K562 (cell line): Measurements from ENCODE around the gene UBE3D. TPM values are rescaled to one million over a fixed set of nuclear protein-coding genes. Genes with fewer than 3 reads are reported as not detected.
A peak's percentile ranks its signal among the peaks of the same experiment; 100 is the strongest.

Source experiments
- CBFA2T2 ChIP-seq: fragments of 450-650 bp; conservative IDR thresholded peaks from 2 replicates; pipeline ENCODE4 v1.6.1; 2017; ENCODE audit warnings: mild to moderate bottlenecking
- CBFA2T3 ChIP-seq: fragments of 450-650 bp; IDR thresholded peaks from 2 replicates; pipeline ENCODE4 v1.6.1; 2017
- CBX3 ChIP-seq, 2 experiments: IDR thresholded peaks; 1 replicate in 1 of 2; 2 replicates in 1 of 2; pipeline ENCODE4 v1.6.1; 2012; ENCODE audit warnings: inconsistent platforms in 2 of 2, low read length in 2 of 2, borderline replicate concordance in 1 of 2, control low read depth in 1 of 2
- DEAF1 ChIP-seq: fragments of 450-650 bp; formaldehyde crosslinking; IDR thresholded peaks from 2 replicates; pipeline ENCODE4 v1.4.0; 2020; ENCODE audit warnings: mild to moderate bottlenecking, moderate library complexity
- DPF2 ChIP-seq: fragments of 450-650 bp; IDR thresholded peaks from 2 replicates; pipeline ENCODE4 v1.6.1; 2016
- ETV1 ChIP-seq: fragments of 450-650 bp; conservative IDR thresholded peaks from 2 replicates; pipeline ENCODE4 v1.6.1; 2016; ENCODE audit warnings: missing genetic modification characterization, control low read depth, low read depth, missing compliant biosample characterization
- IRF9 ChIP-seq: fragments of 450-650 bp; IDR thresholded peaks from 2 replicates; pipeline ENCODE4 v1.6.1; 2016; ENCODE audit warnings: missing biosample characterization, missing genetic modification characterization
- MLX ChIP-seq, 2 experiments: fragments of 450-650 bp in 1 of 2; sonication (generic) in 1 of 2; formaldehyde crosslinking; conservative IDR thresholded peaks; 2 replicates each; pipeline versions ENCODE4 v1.4.0 to v1.8.1; 2020 to 2022; ENCODE audit warnings: mild to moderate bottlenecking in 1 of 2, missing genetic modification reagents in 1 of 2
- NFXL1 ChIP-seq: fragments of 450-650 bp; formaldehyde crosslinking; IDR thresholded peaks from 2 replicates; pipeline ENCODE4 v1.4.0; 2021; ENCODE audit warnings: mild to moderate bottlenecking
- NR2C2 ChIP-seq, 2 experiments: fragments of 200-800 bp in 1 of 2; sonication (Bioruptor generic) in 1 of 2; sonication (generic) in 1 of 2; formaldehyde crosslinking in 1 of 2; IDR thresholded peaks; 2 replicates each; pipeline versions ENCODE4 v1.6.1 to v1.8.0; 2016 to 2022; ENCODE audit warnings: mild to moderate bottlenecking in 1 of 2, missing compliant biosample characterization in 1 of 2, missing genetic modification characterization in 1 of 2, missing genetic modification reagents in 1 of 2
- PREB ChIP-seq: sonication (generic); formaldehyde crosslinking; IDR thresholded peaks from 2 replicates; pipeline ENCODE4 v1.8.1; 2023; ENCODE audit warnings: mild to moderate bottlenecking, missing genetic modification reagents
- SNAPC5 ChIP-seq: fragments of 250-450 bp; sonication (Bioruptor Pico); IDR thresholded peaks from 2 replicates; pipeline ENCODE4 v1.8.0; 2021; ENCODE audit warnings: moderate library complexity, mild to moderate bottlenecking, inconsistent platforms
- TCF7 ChIP-seq: sonication (generic); IDR thresholded peaks from 2 replicates; pipeline ENCODE4 v1.6.1; 2016; ENCODE audit warnings: antibody characterized with exemption, borderline replicate concordance
- TEAD4 ChIP-seq, 2 experiments: sonication (generic) in 1 of 2; formaldehyde crosslinking in 1 of 2; IDR thresholded peaks; 2 replicates each; pipeline versions ENCODE4 v1.6.1 to v1.8.0; 2012 to 2022; ENCODE audit warnings: borderline replicate concordance in 1 of 2, inconsistent platforms in 1 of 2, low read length in 1 of 2, mild to moderate bottlenecking in 1 of 2, missing genetic modification reagents in 1 of 2
- ZNF766 ChIP-seq: fragments of 200-800 bp; sonication (Bioruptor generic); conservative IDR thresholded peaks from 2 replicates; pipeline ENCODE4 v1.6.1; 2016; ENCODE audit warnings: missing genetic modification characterization, missing compliant biosample characterization
- polyA plus RNA-seq, 8 experiments: library from polyadenylated mRNA; depleted of rRNA in 4 of 8; stranded (reverse) in 5 of 8; unstranded in 3 of 8; fragments of >200 nt; fragmentation: Nextera tagmentation in 2 of 8; fragmentation: Illumina TruSeq in 1 of 8; extraction: Ambion mirVana in 2 of 8; extraction: Trizol in 1 of 8; gene quantifications; 2 replicates each; pipeline versions ENCODE4 v1.2.1 to v1.2.3, GENCODE V29; 2011 to 2014; ENCODE audit warnings: inconsistent platforms in 1 of 8, missing spikeins in 1 of 8
- total RNA-seq, 7 experiments: library from RNA; depleted of rRNA in 6 of 7; stranded (reverse); fragments of >200 nt in 6 of 7; fragmentation: Illumina TruSeq in 2 of 7; extraction: Trizol in 2 of 7; gene quantifications; 2 replicates each; pipeline versions ENCODE4 v1.2.1 to v1.2.3, GENCODE V29; 2011 to 2021; ENCODE audit warnings: low replicate concordance in 1 of 7
- TF ChIP-seq, protein P1 (sequence below): conservative IDR thresholded peaks from 2 replicates; pipeline ENCODE4 v1.6.1; 2011; ENCODE audit warnings: low read depth, mild to moderate bottlenecking, low read length; ENCODE audit not compliant: control insufficient read depth
- TF ChIP-seq, protein P2 (sequence below): fragments of 250-450 bp; sonication (Bioruptor Pico); IDR thresholded peaks from 2 replicates; pipeline ENCODE4 v1.5.0; 2020; ENCODE audit warnings: mild to moderate bottlenecking, borderline replicate concordance

The UBE3D gene
- total and polyA plus RNA-seq, 9 of the 15 experiments (the other 6 are each of a cell fraction or from before 2014, with no cell fraction given), result 9.4 to 17.6 (median 11.9) TPM

- TF ChIP-seq, protein P1, sequence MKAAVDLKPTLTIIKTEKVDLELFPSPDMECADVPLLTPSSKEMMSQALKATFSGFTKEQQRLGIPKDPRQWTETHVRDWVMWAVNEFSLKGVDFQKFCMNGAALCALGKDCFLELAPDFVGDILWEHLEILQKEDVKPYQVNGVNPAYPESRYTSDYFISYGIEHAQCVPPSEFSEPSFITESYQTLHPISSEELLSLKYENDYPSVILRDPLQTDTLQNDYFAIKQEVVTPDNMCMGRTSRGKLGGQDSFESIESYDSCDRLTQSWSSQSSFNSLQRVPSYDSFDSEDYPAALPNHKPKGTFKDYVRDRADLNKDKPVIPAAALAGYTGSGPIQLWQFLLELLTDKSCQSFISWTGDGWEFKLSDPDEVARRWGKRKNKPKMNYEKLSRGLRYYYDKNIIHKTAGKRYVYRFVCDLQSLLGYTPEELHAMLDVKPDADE, result no peak
- TF ChIP-seq IRF9 (tag), result no peak
- no peak for TF ChIP-seq TCF7
- peak; percentile 65 for TF ChIP-seq DPF2
- TF ChIP-seq PREB (CRISPR knock-in tag), result no peak
- TF ChIP-seq TEAD4 (IDR thresholded peaks at IDR 0.05; ENCODE audit: low read length), result 0 out of 2 replicates have a peak, but pooled peaks have one; percentile 26
- no peak for TF ChIP-seq TEAD4 (CRISPR knock-in tag; IDR thresholded peaks at IDR 0.05; ENCODE audit: borderline replicate concordance)
- TF ChIP-seq SNAPC5 (CRISPR knock-in tag), result no peak
- TF ChIP-seq CBFA2T2, result peak; percentile 55; the same call in 1 of the 2 replicates
- no peak for TF ChIP-seq NR2C2 (CRISPR knock-in tag; IDR thresholded peaks at IDR 0.05)
- TF ChIP-seq NR2C2 (tag; IDR thresholded peaks at IDR 0.05), result peak; percentile 45; the same call in 1 of the 2 replicates
- TF ChIP-seq CBX3 (IDR thresholded peaks at IDR 0.05; ENCODE audit: borderline replicate concordance in 1 of 2, low read length in 2 of 2), result no peak
- TF ChIP-seq NFXL1, result no peak
- TF ChIP-seq ETV1, result peak; percentile 60
- no peak for TF ChIP-seq MLX (CRISPR knock-in tag; conservative IDR thresholded peaks at IDR 0.05)
- TF ChIP-seq, protein P2, sequence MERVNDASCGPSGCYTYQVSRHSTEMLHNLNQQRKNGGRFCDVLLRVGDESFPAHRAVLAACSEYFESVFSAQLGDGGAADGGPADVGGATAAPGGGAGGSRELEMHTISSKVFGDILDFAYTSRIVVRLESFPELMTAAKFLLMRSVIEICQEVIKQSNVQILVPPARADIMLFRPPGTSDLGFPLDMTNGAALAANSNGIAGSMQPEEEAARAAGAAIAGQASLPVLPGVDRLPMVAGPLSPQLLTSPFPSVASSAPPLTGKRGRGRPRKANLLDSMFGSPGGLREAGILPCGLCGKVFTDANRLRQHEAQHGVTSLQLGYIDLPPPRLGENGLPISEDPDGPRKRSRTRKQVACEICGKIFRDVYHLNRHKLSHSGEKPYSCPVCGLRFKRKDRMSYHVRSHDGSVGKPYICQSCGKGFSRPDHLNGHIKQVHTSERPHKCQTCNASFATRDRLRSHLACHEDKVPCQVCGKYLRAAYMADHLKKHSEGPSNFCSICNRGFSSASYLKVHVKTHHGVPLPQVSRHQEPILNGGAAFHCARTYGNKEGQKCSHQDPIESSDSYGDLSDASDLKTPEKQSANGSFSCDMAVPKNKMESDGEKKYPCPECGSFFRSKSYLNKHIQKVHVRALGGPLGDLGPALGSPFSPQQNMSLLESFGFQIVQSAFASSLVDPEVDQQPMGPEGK (CRISPR knock-in tag), result no peak
- peak; percentile 79 for TF ChIP-seq CBFA2T3
- no peak for TF ChIP-seq DEAF1
- peak; percentile 71; the same call in 1 of the 2 replicates for TF ChIP-seq ZNF766 (CRISPR knock-in tag)
These were observed 59.3 kb downstream of the UBE3D start (continued) for GRCh38 chr6:83006270-83006905.
